Mesenchymal stem cell (in vitro differentiated cells and primary cell): Measurements from ENCODE around the gene RWDD3.

ENCODE experiments used
- DNase-seq: peaks from one replicate; pipeline ENCODE4 v3.0.0-alpha.2; 2013
- H2AFZ ChIP-seq: one replicate; pipeline ENCODE4 v1.6.1; 2013; ENCODE audit warnings: low read depth, mild to moderate bottlenecking, control low read depth, inconsistent platforms, low read length, moderate library complexity
- H2AK5ac ChIP-seq: 2 replicates; pipeline ENCODE4 v1.6.1; 2013; ENCODE audit warnings: low read length, moderate library complexity, mild to moderate bottlenecking, inconsistent platforms; ENCODE audit not compliant: severe bottlenecking
- H2BK120ac ChIP-seq: one replicate; pipeline ENCODE4 v1.6.1; 2013; ENCODE audit warnings: low read depth, mild to moderate bottlenecking, inconsistent platforms, low read length, moderate library complexity
- H2BK12ac ChIP-seq, 2 experiments: one replicate each; pipeline ENCODE4 v1.6.1; 2013; ENCODE audit warnings: inconsistent platforms in 2 of 2, low read length in 2 of 2, mild to moderate bottlenecking in 2 of 2, moderate library complexity in 2 of 2, control low read depth in 1 of 2
- H2BK15ac ChIP-seq: one replicate; pipeline ENCODE4 v1.6.1; 2013; ENCODE audit warnings: mild to moderate bottlenecking, low read depth, inconsistent platforms; ENCODE audit not compliant: poor library complexity, severe bottlenecking
- H2BK5ac ChIP-seq: 2 replicates; pipeline ENCODE4 v1.6.1; 2013; ENCODE audit warnings: low read depth, mild to moderate bottlenecking, low read length, control low read depth, inconsistent platforms; ENCODE audit not compliant: poor library complexity, severe bottlenecking
- H3K14ac ChIP-seq, 2 experiments: one replicate each; pipeline ENCODE4 v1.6.1; 2013; ENCODE audit warnings: inconsistent platforms in 2 of 2, low read length in 2 of 2, control low read depth in 1 of 2, mild to moderate bottlenecking in 1 of 2, moderate library complexity in 1 of 2
- H3K18ac ChIP-seq, 2 experiments: one replicate each; pipeline ENCODE4 v1.6.1; 2013; ENCODE audit warnings: inconsistent platforms in 2 of 2, low read length in 2 of 2, control low read depth in 1 of 2, low read depth in 1 of 2, mild to moderate bottlenecking in 1 of 2
- H3K23ac ChIP-seq, 2 experiments: one replicate each; pipeline ENCODE4 v1.6.1; 2013; ENCODE audit warnings: inconsistent platforms in 2 of 2, low read length in 2 of 2, mild to moderate bottlenecking in 2 of 2, moderate library complexity in 2 of 2, control low read depth in 1 of 2
- H3K27ac ChIP-seq: 2 replicates; pipeline ENCODE4 v1.5.1; 2013; ENCODE audit warnings: mild to moderate bottlenecking, moderate library complexity, low read length, control low read depth, inconsistent platforms; ENCODE audit not compliant: poor library complexity, severe bottlenecking
- H3K27me3 ChIP-seq, 2 experiments: 2 replicates each; pipeline versions ENCODE4 v1.6.1 to v1.7.0; 2013; ENCODE audit warnings: low read length in 2 of 2, mild to moderate bottlenecking in 2 of 2, moderate library complexity in 2 of 2, control low read depth in 1 of 2, inconsistent platforms in 1 of 2; ENCODE audit not compliant: control insufficient read depth in 1 of 2, insufficient read depth in 1 of 2
- H3K36me3 ChIP-seq, 2 experiments: 2 replicates each; pipeline versions ENCODE4 v1.6.1 to v1.7.0; 2013; ENCODE audit warnings: low read length in 2 of 2, control low read depth in 1 of 2, inconsistent platforms in 1 of 2, low read depth in 1 of 2, mild to moderate bottlenecking in 1 of 2; ENCODE audit not compliant: insufficient read depth in 2 of 2, control insufficient read depth in 1 of 2
- H3K4ac ChIP-seq, 2 experiments: one replicate each; pipeline ENCODE4 v1.6.1; 2013; ENCODE audit warnings: inconsistent platforms in 2 of 2, low read length in 2 of 2, mild to moderate bottlenecking in 2 of 2, moderate library complexity in 2 of 2, control low read depth in 1 of 2, low read depth in 1 of 2
- H3K4me1 ChIP-seq: 2 replicates; pipeline ENCODE4 v1.6.1; 2013; ENCODE audit warnings: low read depth, low read length, control low read depth; ENCODE audit not compliant: control insufficient read depth, insufficient read depth
- H3K4me2 ChIP-seq: 2 replicates; pipeline ENCODE4 v1.6.1; 2013; ENCODE audit warnings: low read length, mild to moderate bottlenecking, inconsistent platforms; ENCODE audit not compliant: poor library complexity, severe bottlenecking
- H3K4me3 ChIP-seq, 2 experiments: 2 replicates each; pipeline versions ENCODE4 v1.5.1 to v1.7.0; 2013; ENCODE audit warnings: low read length in 2 of 2, mild to moderate bottlenecking in 2 of 2, control low read depth in 1 of 2, low read depth in 1 of 2; ENCODE audit not compliant: insufficient read depth in 1 of 2
- H3K79me1 ChIP-seq: replicated peaks from 2 replicates; pipeline ENCODE4 v1.6.1; 2013; ENCODE audit warnings: mild to moderate bottlenecking, control low read depth, low read length, inconsistent platforms; ENCODE audit not compliant: poor library complexity, severe bottlenecking
- H3K9ac ChIP-seq: 2 replicates; pipeline ENCODE4 v1.7.0; 2013; ENCODE audit warnings: mild to moderate bottlenecking, low read length, moderate library complexity
- H3K9me3 ChIP-seq: 2 replicates; pipeline ENCODE4 v1.7.0; 2013; ENCODE audit warnings: mild to moderate bottlenecking, low read length; ENCODE audit not compliant: control insufficient read depth
- H4K8ac ChIP-seq: one replicate; pipeline ENCODE4 v1.6.1; 2013; ENCODE audit warnings: inconsistent platforms, mild to moderate bottlenecking, low read length, moderate library complexity
- H4K91ac ChIP-seq: one replicate; pipeline ENCODE4 v1.6.1; 2013; ENCODE audit warnings: mild to moderate bottlenecking, low read length, inconsistent platforms
- WGBS: methylation state at CpG from one replicate; pipeline ENCODE4 v1.1.7; 2013; ENCODE audit warnings: mixed read lengths; 5-methylcytosine and 5-hydroxymethylcytosine counted together

The RWDD3 gene

DNA sequence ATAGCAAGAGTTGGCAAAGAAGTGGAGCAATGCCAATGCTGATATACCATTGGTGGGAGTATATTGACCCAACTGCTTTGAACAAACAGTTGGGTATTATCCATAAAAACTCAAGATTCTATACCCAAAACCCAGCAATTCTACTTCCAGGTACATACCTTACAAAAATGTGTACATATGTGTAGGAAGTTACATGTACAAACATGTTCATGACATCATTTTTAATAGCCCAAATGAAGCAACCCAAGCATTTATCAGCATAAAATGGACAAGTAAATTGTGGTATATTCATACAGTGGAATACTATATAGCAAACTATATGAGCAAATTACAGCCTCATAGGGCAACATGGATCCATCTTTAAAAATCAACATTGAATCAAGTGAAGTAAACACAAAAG, 20.9 kb downstream of the RWDD3 start:
- H2BK120ac ChIP-seq, result no peak overlapping the region
- H3K4me1 ChIP-seq, result no peaks in the 10 kb centered on the region
- no peak overlapping the region for H3K4me2 ChIP-seq
- H4K8ac ChIP-seq, result no peak overlapping the region
- H2AFZ ChIP-seq, result no peak overlapping the region
- no peak overlapping the region for H3K18ac ChIP-seq
- H2AK5ac ChIP-seq, result no peak overlapping the region
- H2BK12ac ChIP-seq, result no peak overlapping the region
- H3K23ac ChIP-seq, result no peak overlapping the region
- H3K79me1 ChIP-seq, result no peaks in the 10 kb centered on the region
- H3K36me3 ChIP-seq, result peaks cover 0 to 16% of the 10 kb centered on the region in 2 experiments
- no peak overlapping the region for H3K27ac ChIP-seq
- H3K4me3 ChIP-seq, result no peak overlapping the region
- DNase-seq, result no peak
- H3K9ac ChIP-seq, result no peak overlapping the region
- no peak overlapping the region for H2BK5ac ChIP-seq
- H3K9me3 ChIP-seq, result peaks cover 5% of the 10 kb centered on the region
- H3K4ac ChIP-seq, result no peak overlapping the region
- H2BK15ac ChIP-seq, result no peak overlapping the region
- no peaks in the 10 kb centered on the region for H3K27me3 ChIP-seq
- H4K91ac ChIP-seq, result no peak overlapping the region
- no peak overlapping the region for H3K14ac ChIP-seq

- Histone ChIP-seq H3K4me2 (no peak overlapping the region), H3K4me1 (no peaks in the 10 kb centered on the region), H4K8ac (no peak overlapping the region), H3K18ac (no peak overlapping the region), H3K79me1 (no peaks in the 10 kb centered on the region), H3K36me3 (peaks cover 0 to 13% of the 10 kb centered on the region in 2 experiments), H3K14ac (no peak overlapping the region), H3K9ac (no peak overlapping the region), H3K23ac (no peak overlapping the region), H3K9me3 (peaks cover 5% of the 10 kb centered on the region), H4K91ac (no peak overlapping the region), H3K27me3 (no peaks in the 10 kb centered on the region), H2AK5ac (no peak overlapping the region), H2BK12ac (no peak overlapping the region), H2AFZ (no peak overlapping the region), H3K4me3 (no peak overlapping the region), H2BK15ac (no peak overlapping the region), H2BK120ac (no peak overlapping the region), H2BK5ac (no peak overlapping the region), H3K4ac (no peak overlapping the region), H3K27ac (no peak overlapping the region)
- no peak for DNase-seq
- WGBS, result 67% methylated on average over 1 of the region's 1 CpG
Observed at GRCh38 chr1:95255826-95256225, 21.8 kb downstream of the RWDD3 start.

GRCh38 chr1:95257758-95258157, 23.7 kb downstream of the RWDD3 start:
- H3K27me3 ChIP-seq, result no peaks in the 10 kb centered on the region
- peaks cover 3% of the 10 kb centered on the region for H3K9me3 ChIP-seq
- H3K36me3 ChIP-seq, result peaks cover 0 to 8% of the 10 kb centered on the region in 2 experiments
- H2AK5ac ChIP-seq, result no peak overlapping the region
- no peaks in the 10 kb centered on the region for H3K4me1 ChIP-seq
- H3K4ac ChIP-seq, result no peak overlapping the region
- no peak overlapping the region for H2BK15ac ChIP-seq
- no peak overlapping the region for H2BK12ac ChIP-seq
- H2BK120ac ChIP-seq, result no peak overlapping the region
- no peak overlapping the region for H2BK5ac ChIP-seq
- H3K4me2 ChIP-seq, result no peak overlapping the region
- H3K23ac ChIP-seq, result no peak overlapping the region
- no peak overlapping the region for H3K14ac ChIP-seq
- no peak overlapping the region for H3K4me3 ChIP-seq
- H2AFZ ChIP-seq, result no peak overlapping the region
- no peaks in the 10 kb centered on the region for H3K79me1 ChIP-seq
- no peak overlapping the region for H3K9ac ChIP-seq
- H3K27ac ChIP-seq, result no peak overlapping the region
- DNase-seq, result no peak
- WGBS, result 91% methylated on average over 1 of the region's 1 CpG
- no peak overlapping the region for H3K18ac ChIP-seq
- H4K8ac ChIP-seq, result no peak overlapping the region
- H4K91ac ChIP-seq, result no peak overlapping the region

- 100% methylated on average over 1 of the region's 1 CpG for WGBS
- H3K79me1 ChIP-seq, result no peaks in the 10 kb centered on the region
Observed at GRCh38 chr1:95259245-95259644, 25.2 kb downstream of the RWDD3 start.

More at GRCh38 chr1:95259245-95259644, 25.2 kb downstream of the RWDD3 start:
- no peak overlapping the region for H2AK5ac ChIP-seq
- H2BK5ac ChIP-seq, result no peak overlapping the region
- H3K9ac ChIP-seq, result no peak overlapping the region
- no peak overlapping the region for H4K8ac ChIP-seq
- no peaks in the 10 kb centered on the region for H3K4me1 ChIP-seq
- no peak overlapping the region for H3K23ac ChIP-seq
- no peaks in the 10 kb centered on the region for H3K9me3 ChIP-seq
- no peak overlapping the region for H2AFZ ChIP-seq
- no peak overlapping the region for H2BK12ac ChIP-seq
- H3K36me3 ChIP-seq, result no peaks in the 10 kb centered on the region
- no peak overlapping the region for H3K14ac ChIP-seq
- H2BK15ac ChIP-seq, result no peak overlapping the region
- H3K27ac ChIP-seq, result no peak overlapping the region
- no peak overlapping the region for H3K18ac ChIP-seq
- DNase-seq, result no peak
- H3K27me3 ChIP-seq, result no peaks in the 10 kb centered on the region
- H3K4ac ChIP-seq, result no peak overlapping the region
- no peak overlapping the region for H3K4me3 ChIP-seq
- H4K91ac ChIP-seq, result no peak overlapping the region
- no peak overlapping the region for H3K4me2 ChIP-seq
- H2BK120ac ChIP-seq, result no peak overlapping the region
